B cell (primary cell): Measurements from ENCODE around the gene ZIC4. TPM values are rescaled to one million over a fixed set of nuclear protein-coding genes. Genes with fewer than 3 reads are reported as not detected.

ENCODE experiments used
- ATAC-seq: fragments of 200-7000 bp; cut with Tn5 transposase; one replicate; pipeline ENCODE4 v1.10.0; 2021; ENCODE audit warnings: low read depth, mild to moderate bottlenecking, moderate number of reproducible peaks, moderate library complexity
- CTCF ChIA-PET: fragments of 350-600 bp; sonication (Branson Sonifier 250); formaldehyde crosslinking; loops from one replicate; lab custom pipeline; 2021; ENCODE audit warnings: antibody characterized with exemption, inconsistent platforms; lab: Charles Lee
- POLR2A ChIA-PET: fragments of 350-600 bp; sonication (Branson Sonifier 250); formaldehyde crosslinking; loops from one replicate; lab custom pipeline; 2021; ENCODE audit warnings: antibody characterized with exemption; lab: Charles Lee
- DNase-seq: peaks from one replicate; pipeline ENCODE4 v3.0.0; 2013
- H2AFZ ChIP-seq: 2 replicates; pipeline ENCODE4 v1.6.1; 2012; ENCODE audit warnings: mild to moderate bottlenecking, low read depth, low read length; ENCODE audit not compliant: insufficient read depth, poor library complexity, severe bottlenecking
- H3K27ac ChIP-seq, 2 donors: 1 replicate in 1 of 2; 2 replicates in 1 of 2; pipeline ENCODE4 v1.5.1; 2012 to 2013; ENCODE audit warnings: low read length in 2 of 2, mild to moderate bottlenecking in 2 of 2, moderate library complexity in 1 of 2
- H3K27me3 ChIP-seq, 4 experiments: fragments of 200-600 bp in 1 of 4; sonication (generic) in 1 of 4; replicated peaks in 1 of 4; 1 replicate in 2 of 4; 2 replicates in 2 of 4; pipeline versions ENCODE4 v1.6.1 to v1.7.0; 2013 to 2016; ENCODE audit warnings: low read length in 3 of 4, mild to moderate bottlenecking in 2 of 4, mixed read lengths in 1 of 4, moderate library complexity in 1 of 4; ENCODE audit not compliant: insufficient read depth in 4 of 4, control insufficient read depth in 3 of 4; ENCODE audit errors: control extremely low read depth in 1 of 4
- H3K36me3 ChIP-seq, 2 experiments: replicated peaks in 1 of 2; 1 replicate in 1 of 2; 2 replicates in 1 of 2; pipeline versions ENCODE4 v1.6.1 to v1.7.1; 2013; ENCODE audit warnings: low read length in 1 of 2; ENCODE audit not compliant: insufficient read depth in 2 of 2, control insufficient read depth in 1 of 2; ENCODE audit errors: control extremely low read depth in 1 of 2, extremely low read depth in 1 of 2
- H3K4me1 ChIP-seq, 2 donors: fragments of 200-600 bp in 1 of 2; sonication (generic) in 1 of 2; 1 replicate in 1 of 2; 2 replicates in 1 of 2; pipeline versions ENCODE4 v1.5.1 to v1.6.1; 2013 to 2017; ENCODE audit warnings: low read length in 2 of 2; ENCODE audit not compliant: control insufficient read depth in 2 of 2, insufficient read depth in 2 of 2
- H3K4me2 ChIP-seq: replicated peaks from 2 replicates; pipeline ENCODE3; 2012; ENCODE audit warnings: mild to moderate bottlenecking, low read depth, low read length; ENCODE audit not compliant: poor library complexity, severe bottlenecking
- H3K4me3 ChIP-seq, 5 experiments: fragments of 200-600 bp in 1 of 5; sonication (generic) in 1 of 5; 1 replicate in 3 of 5; 2 replicates in 2 of 5; pipeline versions ENCODE4 v1.5.1 to v1.7.0; 2011 to 2016; ENCODE audit warnings: low read length in 4 of 5, mild to moderate bottlenecking in 4 of 5, low read depth in 2 of 5, control low read depth in 1 of 5, moderate library complexity in 1 of 5; ENCODE audit not compliant: insufficient read depth in 1 of 5; ENCODE audit errors: control extremely low read depth in 1 of 5, extremely low read depth in 1 of 5
- H3K79me2 ChIP-seq: fragments of 200-600 bp; sonication (generic); one replicate; pipeline ENCODE4 v1.6.0; 2016; ENCODE audit warnings: low read length; ENCODE audit not compliant: control insufficient read depth, insufficient read depth
- H3K9ac ChIP-seq: fragments of 200-600 bp; sonication (generic); 2 replicates; pipeline ENCODE4 v1.6.1; 2017; ENCODE audit warnings: mild to moderate bottlenecking, low read length, moderate library complexity
- H3K9me3 ChIP-seq, 3 donors: one replicate each; pipeline versions ENCODE4 v1.6.1 to v1.7.1; 2013; ENCODE audit warnings: low read length in 2 of 3; ENCODE audit not compliant: control insufficient read depth in 2 of 3, insufficient read depth in 1 of 3; ENCODE audit errors: control extremely low read depth in 1 of 3
- H4K20me1 ChIP-seq: 2 replicates; pipeline ENCODE4 v1.6.0; 2012; ENCODE audit warnings: mild to moderate bottlenecking, low read length; ENCODE audit not compliant: insufficient read depth, control insufficient read depth, poor library complexity, severe bottlenecking
- H3K27ac Mint-ChIP-seq: one replicate; pipeline ENCODE4 v1.8.0; 2021; ENCODE audit warnings: mixed read lengths
- H3K27me3 Mint-ChIP-seq: one replicate; pipeline ENCODE4 v1.8.0; 2021; ENCODE audit warnings: mixed read lengths
- H3K4me1 Mint-ChIP-seq: one replicate; pipeline ENCODE4 v1.8.0; 2021; ENCODE audit warnings: mixed read lengths
- H3K4me3 Mint-ChIP-seq: one replicate; pipeline ENCODE4 v1.8.0; 2021; ENCODE audit warnings: mixed read lengths
- H3K9me3 Mint-ChIP-seq: one replicate; pipeline ENCODE4 v1.8.0; 2022; ENCODE audit warnings: mixed read lengths; ENCODE audit not compliant: insufficient read depth
- CTCF ChIP-seq: fragments of 200-600 bp; IDR thresholded peaks from one replicate; pipeline ENCODE4 v1.8.0; 2022; ENCODE audit warnings: antibody characterized with exemption, mild to moderate bottlenecking
- EZH2 ChIP-seq: IDR thresholded peaks from 2 replicates; pipeline ENCODE4 v1.6.1; 2012; ENCODE audit warnings: borderline replicate concordance, low read depth, mild to moderate bottlenecking, moderate library complexity, low read length; ENCODE audit not compliant: insufficient read depth, poor library complexity, severe bottlenecking
- WGBS: methylation state at CpG from one replicate; pipeline ENCODE4 v1.1.5; 2013; ENCODE audit warnings: missing lambda C conversion rate; ENCODE audit not compliant: insufficient coverage; 5-methylcytosine and 5-hydroxymethylcytosine counted together
- intact Hi-C: fragments of 100-400 bp; cut with micrococcal nuclease; formaldehyde crosslinking; loops from one replicate; pipeline ENCODE4 v1.10.0; 2022
- polyA plus RNA-seq: library from polyadenylated mRNA; depleted of rRNA; stranded (reverse); fragments of >200 nt; gene quantifications from 2 replicates; pipeline ENCODE4 v1.2.3, GENCODE V29; 2012
- total RNA-seq, 2 donors: library from RNA; stranded (reverse); fragments of 120-200 nt in 1 of 2; gene quantifications; 1 replicate in 1 of 2; 2 replicates in 1 of 2; pipeline versions ENCODE4 v1.2.3 to v1.2.4, GENCODE V29; 2013 to 2022

The ZIC4 gene
- total and polyA plus RNA-seq, 2 donors (not counting 1 experiment from before 2014, with no cell fraction given), result not detected

DNA sequence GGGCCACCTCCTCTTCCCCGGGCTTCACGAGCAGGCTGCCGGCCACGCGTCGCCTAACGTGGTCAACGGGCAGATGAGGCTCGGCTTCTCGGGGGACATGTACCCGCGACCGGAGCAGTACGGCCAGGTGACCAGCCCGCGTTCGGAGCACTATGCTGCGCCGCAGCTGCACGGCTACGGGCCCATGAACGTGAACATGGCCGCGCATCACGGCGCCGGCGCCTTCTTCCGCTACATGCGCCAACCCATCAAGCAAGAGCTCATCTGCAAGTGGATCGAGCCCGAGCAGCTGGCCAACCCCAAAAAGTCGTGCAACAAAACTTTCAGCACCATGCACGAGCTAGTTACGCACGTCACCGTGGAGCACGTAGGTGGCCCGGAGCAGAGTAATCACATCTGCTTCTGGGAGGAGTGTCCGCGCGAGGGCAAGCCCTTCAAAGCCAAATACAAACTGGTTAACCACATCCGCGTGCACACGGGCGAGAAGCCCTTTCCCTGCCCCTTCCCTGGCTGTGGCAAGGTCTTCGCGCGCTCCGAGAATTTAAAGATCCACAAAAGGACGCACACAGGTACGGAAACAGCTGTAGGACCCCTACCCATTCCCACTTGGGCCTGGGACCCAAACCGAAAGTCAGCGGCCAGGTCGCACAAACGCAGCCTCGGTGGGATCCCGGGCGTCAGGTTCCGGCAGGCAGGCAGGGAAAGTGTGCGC lies 4.3 kb upstream of the ZIC4 start:
- no peak for TF ChIP-seq EZH2
- TF ChIP-seq CTCF, result no peak
- Mint-ChIP-seq H3K4me1 (peaks cover 16% of the 10 kb centered on the region), H3K27ac (no peak overlapping the region), H3K4me3 (peak overlapping the region; percentile 62), H3K27me3 (peaks cover 64% of the 10 kb centered on the region), H3K9me3 (peaks cover 3% of the 10 kb centered on the region)
- Histone ChIP-seq H3K27ac (no peak overlapping the region), H3K4me2 (peak overlapping the region; percentile 50), H3K4me1 (peaks cover 24 to 28% of the 10 kb centered on the region in 2 donors), H3K9ac (peak overlapping the region; percentile 11), H3K27me3 (peaks cover 2 to 91% (median 59%) of the 10 kb centered on the region in 4 experiments), H3K79me2 (no peaks in the 10 kb centered on the region), H3K4me3 (peak overlapping the region in 2 of 5 experiments; percentile 7 to 8), H4K20me1 (no peaks in the 10 kb centered on the region), H2AFZ (no peak overlapping the region), H3K36me3 (no peaks in the 10 kb centered on the region), H3K9me3 (peaks cover 0 to 63% (median 3%) of the 10 kb centered on the region in 3 donors)
- ChIA-PET CTCF (no interaction called here), POLR2A (no interaction called here)
- no peak for ATAC-seq
- DNase-seq, result no peak
- intact Hi-C loops, result no loop called here
- WGBS, result 11% methylated on average over 53 of the region's 61 CpGs

DNA sequence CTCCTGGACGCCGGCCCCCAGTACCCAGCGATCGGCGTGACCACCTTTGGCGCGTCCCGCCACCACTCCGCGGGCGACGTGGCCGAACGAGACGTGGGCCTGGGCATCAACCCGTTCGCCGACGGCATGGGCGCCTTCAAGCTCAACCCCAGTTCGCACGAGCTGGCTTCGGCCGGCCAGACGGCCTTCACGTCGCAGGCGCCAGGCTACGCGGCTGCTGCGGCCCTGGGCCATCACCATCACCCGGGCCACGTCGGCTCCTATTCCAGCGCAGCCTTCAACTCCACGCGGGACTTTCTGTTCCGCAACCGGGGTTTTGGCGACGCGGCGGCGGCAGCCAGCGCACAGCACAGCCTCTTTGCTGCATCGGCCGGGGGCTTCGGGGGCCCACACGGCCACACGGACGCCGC lies 3.8 kb upstream of the ZIC4 start:
- H3K9me3 Mint-ChIP-seq, result peaks cover 3% of the 10 kb centered on the region
- Histone ChIP-seq H3K9me3 (peaks cover 0 to 69% (median 3%) of the 10 kb centered on the region in 3 donors), H3K27me3 (peaks cover 0 to 93% (median 61%) of the 10 kb centered on the region in 4 experiments), H3K79me2 (no peaks in the 10 kb centered on the region), H3K4me3 (no peak overlapping the region), H3K36me3 (no peaks in the 10 kb centered on the region), H3K4me1 (peaks cover 24 to 28% of the 10 kb centered on the region in 2 donors), H3K4me2 (peak overlapping the region; percentile 50), H2AFZ (no peak overlapping the region), H3K27ac (no peak overlapping the region), H4K20me1 (no peaks in the 10 kb centered on the region), H3K9ac (no peak overlapping the region)
- no peak overlapping the region for H3K27ac Mint-ChIP-seq
- 14% methylated on average over 52 of the region's 52 CpGs for WGBS
- H3K27me3 Mint-ChIP-seq, result peaks cover 62% of the 10 kb centered on the region
- ChIA-PET CTCF (no interaction called here), POLR2A (no interaction called here)
- no peak overlapping the region for H3K4me3 Mint-ChIP-seq
- no peak for DNase-seq
- intact Hi-C loops, result no loop called here
- ATAC-seq, result no peak
- peaks cover 16% of the 10 kb centered on the region for H3K4me1 Mint-ChIP-seq
- TF ChIP-seq EZH2 (no peak), CTCF (no peak)
